CD14-positive monocyte (primary cell): ENCODE data around the gene NLRP3. TPM values are rescaled to one million over a fixed set of nuclear protein-coding genes. Genes with fewer than 3 reads are reported as not detected.

Experiments used
- DNase-seq, 3 donors: peaks; one replicate each; pipeline ENCODE4 v3.0.0-alpha.2; 2011 to 2022
- H2AFZ ChIP-seq: 2 replicates; pipeline ENCODE4 v1.6.0; 2012; ENCODE audit warnings: mild to moderate bottlenecking, low read depth, low read length, inconsistent platforms; ENCODE audit not compliant: insufficient read depth, poor library complexity, severe bottlenecking
- H3K27ac ChIP-seq, 2 donors: 1 replicate in 1 of 2; 2 replicates in 1 of 2; pipeline ENCODE4 v1.5.1; 2012 to 2013; ENCODE audit warnings: low read length in 2 of 2, control low read depth in 1 of 2, inconsistent platforms in 1 of 2, low read depth in 1 of 2, mild to moderate bottlenecking in 1 of 2
- H3K27me3 ChIP-seq, 2 donors: one replicate each; pipeline versions ENCODE4 v1.6.0 to v1.6.1; 2011 to 2013; ENCODE audit warnings: low read length in 2 of 2; ENCODE audit not compliant: control insufficient read depth in 2 of 2, insufficient read depth in 2 of 2
- H3K36me3 ChIP-seq, 2 donors: replicated peaks in 1 of 2; 1 replicate in 1 of 2; 2 replicates in 1 of 2; pipeline versions ENCODE4 v1.5.1 to v1.6.1; 2012 to 2013; ENCODE audit warnings: low read length in 2 of 2, control low read depth in 1 of 2, inconsistent platforms in 1 of 2, mild to moderate bottlenecking in 1 of 2; ENCODE audit not compliant: insufficient read depth in 2 of 2, control insufficient read depth in 1 of 2
- H3K4me1 ChIP-seq, 2 donors: 1 replicate in 1 of 2; 2 replicates in 1 of 2; pipeline versions ENCODE4 v1.5.1 to v1.6.1; 2012 to 2013; ENCODE audit warnings: low read length in 2 of 2, control low read depth in 1 of 2, inconsistent platforms in 1 of 2, mild to moderate bottlenecking in 1 of 2, moderate library complexity in 1 of 2; ENCODE audit not compliant: insufficient read depth in 2 of 2, control insufficient read depth in 1 of 2
- H3K4me2 ChIP-seq: replicated peaks from 2 replicates; pipeline ENCODE3; 2012; ENCODE audit warnings: low read length, moderate library complexity, mild to moderate bottlenecking; ENCODE audit not compliant: poor library complexity, severe bottlenecking; ENCODE audit errors: extremely low read depth
- H3K4me3 ChIP-seq, 3 experiments: fragments of 200-600 bp in 1 of 3; sonication (generic) in 1 of 3; replicated peaks in 1 of 3; 1 replicate in 2 of 3; 2 replicates in 1 of 3; pipeline ENCODE4 v1.5.1; 2011 to 2013; ENCODE audit warnings: low read length in 3 of 3, mild to moderate bottlenecking in 3 of 3, control low read depth in 2 of 3, low read depth in 2 of 3, inconsistent platforms in 1 of 3, moderate library complexity in 1 of 3
- H3K79me2 ChIP-seq: 2 replicates; pipeline ENCODE4 v1.6.0; 2012; ENCODE audit warnings: mild to moderate bottlenecking, control low read depth, inconsistent platforms, low read length, moderate library complexity; ENCODE audit not compliant: insufficient read depth
- H3K9ac ChIP-seq: 2 replicates; pipeline ENCODE4 v1.6.0; 2017; ENCODE audit warnings: low read length, mild to moderate bottlenecking; ENCODE audit not compliant: insufficient read depth, poor library complexity, severe bottlenecking
- H3K9me3 ChIP-seq, 2 donors: replicated peaks in 1 of 2; 1 replicate in 1 of 2; 2 replicates in 1 of 2; pipeline versions ENCODE4 v1.5.1 to v1.6.1; 2012 to 2013; ENCODE audit warnings: low read length in 2 of 2, control low read depth in 1 of 2; ENCODE audit not compliant: control insufficient read depth in 1 of 2, insufficient read depth in 1 of 2
- H4K20me1 ChIP-seq: 2 replicates; pipeline ENCODE4 v1.6.0; 2012; ENCODE audit warnings: mild to moderate bottlenecking, low read length, control low read depth, moderate library complexity; ENCODE audit not compliant: insufficient read depth
- H3K27ac Mint-ChIP-seq, 7 donors: one replicate each; pipeline ENCODE4 v1.8.0; 2020; ENCODE audit warnings: mild to moderate bottlenecking in 7 of 7, mixed read lengths in 7 of 7, moderate library complexity in 6 of 7, inconsistent platforms in 2 of 7
- H3K27me3 Mint-ChIP-seq, 3 donors: one replicate each; pipeline ENCODE4 v1.8.0; 2021 to 2022; ENCODE audit warnings: low read depth in 3 of 3, mild to moderate bottlenecking in 3 of 3, mixed read lengths in 3 of 3, moderate library complexity in 3 of 3, inconsistent platforms in 1 of 3
- H3K36me3 Mint-ChIP-seq, 2 donors: one replicate each; pipeline ENCODE4 v1.8.0; 2020; ENCODE audit warnings: mixed read lengths in 2 of 2, inconsistent platforms in 1 of 2, mild to moderate bottlenecking in 1 of 2
- H3K4me1 Mint-ChIP-seq: one replicate; pipeline ENCODE4 v1.8.0; 2020; ENCODE audit warnings: mild to moderate bottlenecking, mixed read lengths
- H3K4me3 Mint-ChIP-seq, 2 donors: one replicate each; pipeline ENCODE4 v1.8.0; 2020; ENCODE audit warnings: mild to moderate bottlenecking in 2 of 2, mixed read lengths in 2 of 2, moderate library complexity in 1 of 2
- H3K9me3 Mint-ChIP-seq, 7 donors: one replicate each; pipeline ENCODE4 v1.8.0; 2020 to 2022; ENCODE audit warnings: mixed read lengths in 7 of 7, mild to moderate bottlenecking in 6 of 7, moderate library complexity in 6 of 7, inconsistent platforms in 2 of 7
- CTCF ChIP-seq: fragments of 200-600 bp; IDR thresholded peaks from one replicate; pipeline ENCODE4 v1.8.0; 2022; ENCODE audit warnings: antibody characterized with exemption, mild to moderate bottlenecking
- whole genome bisulfite sequencing: methylation state at CpG from one replicate; pipeline ENCODE4 v1.1.5; 2013; ENCODE audit warnings: missing lambda C conversion rate; ENCODE audit not compliant: insufficient coverage; 5-methylcytosine and 5-hydroxymethylcytosine counted together
- intact Hi-C, 2 donors: fragments of 100-400 bp; cut with micrococcal nuclease; formaldehyde crosslinking; loops; one replicate each; pipeline versions ENCODE4 v1.15.0 to v1.15.1; 2023
- polyA plus RNA-seq, 3 donors: library from polyadenylated mRNA; depleted of rRNA in 1 of 3; unstranded in 2 of 3; stranded (reverse) in 1 of 3; fragments of 300-500 nt in 2 of 3; fragments of >200 nt in 1 of 3; fragmentation: Illumina TruSeq in 2 of 3; gene quantifications; 1 replicate in 2 of 3; 2 replicates in 1 of 3; pipeline ENCODE4 v1.2.3, GENCODE V29; 2012 to 2021

Gene NLRP3
- polyA plus RNA-seq, 3 donors, result 56.2 to 400 (median 61.9) TPM

GRCh38 chr1:247459507-247459906 lies 43.5 kb downstream of the NLRP3 start:
- H3K27ac ChIP-seq, result no peak overlapping the region
- H2AFZ ChIP-seq, result no peak overlapping the region
- H3K4me3 ChIP-seq, result no peak overlapping the region
- no peak overlapping the region for H3K4me2 ChIP-seq
- intact Hi-C loops, result no loop called here
- peaks cover 31% of the 10 kb centered on the region for H3K4me1 Mint-ChIP-seq
- no peaks in the 10 kb centered on the region for H3K27me3 ChIP-seq
- no peaks in the 10 kb centered on the region for H3K79me2 ChIP-seq
- H3K9ac ChIP-seq, result no peak overlapping the region
- peak in 1 of 3 donors; percentile 43 for DNase-seq
- H3K9me3 ChIP-seq, result peaks cover 0 to 5% of the 10 kb centered on the region in 2 donors
- H3K36me3 Mint-ChIP-seq, result no peaks in the 10 kb centered on the region
- H3K36me3 ChIP-seq, result no peaks in the 10 kb centered on the region
- H3K9me3 Mint-ChIP-seq, result peaks cover 0 to 12% (median 3%) of the 10 kb centered on the region in 7 donors
- 70% methylated on average over 5 of the region's 7 CpGs for WGBS
- H3K27ac Mint-ChIP-seq, result peak overlapping the region in 1 of 7 donors; percentile 14
- TF ChIP-seq CTCF, result no peak
- no peaks in the 10 kb centered on the region for H4K20me1 ChIP-seq
- H3K27me3 Mint-ChIP-seq, result peaks cover 0 to 3% (median 1%) of the 10 kb centered on the region in 3 donors
- H3K4me1 ChIP-seq, result peaks cover 26 to 29% of the 10 kb centered on the region in 2 donors
- H3K4me3 Mint-ChIP-seq, result no peak overlapping the region

- H3K36me3 Mint-ChIP-seq, result no peaks in the 10 kb centered on the region
- intact Hi-C loops, result no loop called here
- H3K4me3 Mint-ChIP-seq, result peak overlapping the region in 1 of 2 donors; percentile 18
- Histone ChIP-seq H3K36me3 (no peaks in the 10 kb centered on the region), H3K4me2 (no peak overlapping the region), H2AFZ (peak overlapping the region; percentile 0), H3K4me1 (peaks cover 0 to 4% of the 10 kb centered on the region in 2 donors), H3K4me3 (no peak overlapping the region), H4K20me1 (no peaks in the 10 kb centered on the region), H3K9ac (no peak overlapping the region), H3K9me3 (peaks cover 0 to 5% of the 10 kb centered on the region in 2 donors), H3K27ac (no peak overlapping the region), H3K79me2 (no peaks in the 10 kb centered on the region), H3K27me3 (no peaks in the 10 kb centered on the region)
- TF ChIP-seq CTCF, result no peak
- peak overlapping the region in 1 of 7 donors; percentile 22 for H3K27ac Mint-ChIP-seq
- WGBS, result 27% methylated on average over 2 of the region's 6 CpGs
- H3K27me3 Mint-ChIP-seq, result peaks cover 0 to 3% (median 0%) of the 10 kb centered on the region in 3 donors
- peak in 2 of 3 donors; percentile 17 to 37 for DNase-seq
- H3K9me3 Mint-ChIP-seq, result peaks cover 0 to 15% (median 3%) of the 10 kb centered on the region in 7 donors
- peaks cover 9% of the 10 kb centered on the region for H3K4me1 Mint-ChIP-seq
These were observed 49.8 kb downstream of the NLRP3 start for GRCh38 chr1:247465796-247466195.
